IPS-15b (cell line): ENCODE results near the gene RAP1A.

Source experiments
- H3K27me3 ChIP-seq: one replicate; pipeline ENCODE4 v1.6.1; 2013; ENCODE audit warnings: low read length; ENCODE audit not compliant: control insufficient read depth, insufficient read depth
- H3K36me3 ChIP-seq: one replicate; pipeline ENCODE4 v1.6.1; 2013; ENCODE audit warnings: low read length; ENCODE audit not compliant: control insufficient read depth, insufficient read depth
- H3K4me1 ChIP-seq: one replicate; pipeline ENCODE4 v1.6.1; 2013; ENCODE audit warnings: mild to moderate bottlenecking, low read length; ENCODE audit not compliant: control insufficient read depth, insufficient read depth
- H3K4me3 ChIP-seq: one replicate; pipeline ENCODE4 v1.5.1; 2013; ENCODE audit warnings: low read depth, low read length
- H3K9ac ChIP-seq: one replicate; pipeline ENCODE4 v1.6.1; 2013; ENCODE audit warnings: low read depth, mild to moderate bottlenecking, low read length
- H3K9me3 ChIP-seq: one replicate; pipeline ENCODE4 v1.6.1; 2013; ENCODE audit warnings: mild to moderate bottlenecking, low read length; ENCODE audit not compliant: control insufficient read depth, insufficient read depth

Gene RAP1A

GRCh38 chr1:111586112-111586511, 33.5 kb upstream of the RAP1A start:
- Histone ChIP-seq H3K9ac (no peak overlapping the region), H3K4me3 (no peak overlapping the region), H3K36me3 (no peaks in the 10 kb centered on the region), H3K9me3 (no peaks in the 10 kb centered on the region), H3K4me1 (no peaks in the 10 kb centered on the region), H3K27me3 (no peaks in the 10 kb centered on the region)

- Histone ChIP-seq H3K4me1 (no peaks in the 10 kb centered on the region), H3K9me3 (no peaks in the 10 kb centered on the region), H3K36me3 (no peaks in the 10 kb centered on the region), H3K27me3 (no peaks in the 10 kb centered on the region), H3K9ac (no peak overlapping the region), H3K4me3 (no peak overlapping the region)
These were observed 31.9 kb upstream of the RAP1A start for GRCh38 chr1:111587509-111588174.

- Histone ChIP-seq H3K27me3 (no peaks in the 10 kb centered on the region), H3K4me3 (no peak overlapping the region)
These were observed 27.7 kb upstream of the RAP1A start for GRCh38 chr1:111591937-111592336.

GRCh38 chr1:111592389-111593361, 26.9 kb upstream of the RAP1A start:
- H3K36me3 ChIP-seq: no peaks in the 10 kb centered on the region
- H3K27me3 ChIP-seq: no peaks in the 10 kb centered on the region
- H3K9me3 ChIP-seq: no peaks in the 10 kb centered on the region
- no peak overlapping the region for H3K9ac ChIP-seq
- H3K4me1 ChIP-seq: peaks cover 4% of the 10 kb centered on the region
- H3K4me3 ChIP-seq: no peak overlapping the region

More at GRCh38 chr1:111591937-111592336, 27.7 kb upstream of the RAP1A start:
- Histone ChIP-seq H3K36me3 (no peaks in the 10 kb centered on the region), H3K9ac (no peak overlapping the region), H3K9me3 (no peaks in the 10 kb centered on the region), H3K4me1 (peaks cover 4% of the 10 kb centered on the region)

- no peaks in the 10 kb centered on the region for H3K36me3 ChIP-seq
- H3K9me3 ChIP-seq: no peaks in the 10 kb centered on the region
- H3K4me3 ChIP-seq: no peak overlapping the region
- H3K4me1 ChIP-seq: peaks cover 4% of the 10 kb centered on the region
- H3K9ac ChIP-seq: no peak overlapping the region
- H3K27me3 ChIP-seq: no peaks in the 10 kb centered on the region
These were observed 25.9 kb upstream of the RAP1A start for GRCh38 chr1:111593403-111594305.

- H3K4me1 ChIP-seq: peaks cover 4% of the 10 kb centered on the region
- no peaks in the 10 kb centered on the region for H3K36me3 ChIP-seq
- no peak overlapping the region for H3K4me3 ChIP-seq
- H3K9me3 ChIP-seq: no peaks in the 10 kb centered on the region
- H3K9ac ChIP-seq: no peak overlapping the region
- H3K27me3 ChIP-seq: no peaks in the 10 kb centered on the region
These were observed 25.3 kb upstream of the RAP1A start for GRCh38 chr1:111594306-111594693.

- no peak overlapping the region for H3K4me3 ChIP-seq
- peaks cover 4% of the 10 kb centered on the region for H3K4me1 ChIP-seq
- no peak overlapping the region for H3K9ac ChIP-seq
- H3K9me3 ChIP-seq: no peaks in the 10 kb centered on the region
- H3K36me3 ChIP-seq: no peaks in the 10 kb centered on the region
- no peaks in the 10 kb centered on the region for H3K27me3 ChIP-seq
These were observed 23.8 kb upstream of the RAP1A start for GRCh38 chr1:111595807-111596206.

- H3K27me3 ChIP-seq: no peaks in the 10 kb centered on the region
- H3K36me3 ChIP-seq: no peaks in the 10 kb centered on the region
- peaks cover 6% of the 10 kb centered on the region for H3K4me1 ChIP-seq
- no peak overlapping the region for H3K4me3 ChIP-seq
- H3K9me3 ChIP-seq: no peaks in the 10 kb centered on the region
- no peak overlapping the region for H3K9ac ChIP-seq
These were observed 23.1 kb upstream of the RAP1A start for GRCh38 chr1:111596499-111596898.

- no peaks in the 10 kb centered on the region for H3K9me3 ChIP-seq
- H3K9ac ChIP-seq: no peak overlapping the region
- H3K4me3 ChIP-seq: no peak overlapping the region
- H3K4me1 ChIP-seq: peaks cover 6% of the 10 kb centered on the region
- H3K36me3 ChIP-seq: no peaks in the 10 kb centered on the region
- no peaks in the 10 kb centered on the region for H3K27me3 ChIP-seq
These were observed 22.2 kb upstream of the RAP1A start for GRCh38 chr1:111597426-111597825.

GRCh38 chr1:111598544-111598943, 21.0 kb upstream of the RAP1A start:
- Histone ChIP-seq H3K9ac (no peak overlapping the region), H3K27me3 (no peaks in the 10 kb centered on the region), H3K36me3 (no peaks in the 10 kb centered on the region), H3K4me1 (peaks cover 2% of the 10 kb centered on the region), H3K9me3 (no peaks in the 10 kb centered on the region), H3K4me3 (no peak overlapping the region)
